Upper lobe of left lung (tissue), 6 donors: ENCODE data around the gene CRB3. TPM values are rescaled to one million over a fixed set of nuclear protein-coding genes. Genes with fewer than 3 reads are reported as not detected.
A peak's percentile ranks its signal among the peaks of the same experiment; 100 is the strongest.

Source experiments
- ATAC-seq, 2 donors: fragments of 200-7000 bp; cut with Tn5 transposase; one replicate each; pipeline ENCODE4 v1.9.1; 2022; ENCODE audit warnings: mild to moderate bottlenecking in 2 of 2, moderate library complexity in 2 of 2; ENCODE audit not compliant: low FRiP score in 2 of 2
- DNase-seq, 2 donors: peaks; one replicate each; pipeline ENCODE4 v3.0.0-alpha.2; 2019 to 2020
- H3K27ac ChIP-seq, 4 donors: fragments of 200-600 bp; sonication (generic); one replicate each; pipeline ENCODE4 v1.5.1; 2016 to 2019
- H3K27me3 ChIP-seq, 4 donors: fragments of 200-600 bp; sonication (generic); one replicate each; pipeline ENCODE4 v1.5.1; 2017 to 2019
- H3K36me3 ChIP-seq, 4 donors: fragments of 200-600 bp; sonication (generic); one replicate each; pipeline ENCODE4 v1.5.1; 2016 to 2019
- H3K4me1 ChIP-seq, 4 donors: fragments of 200-600 bp; sonication (generic); one replicate each; pipeline ENCODE4 v1.5.1; 2018 to 2019
- H3K4me3 ChIP-seq, 4 donors: fragments of 200-600 bp; sonication (generic); one replicate each; pipeline ENCODE4 v1.5.1; 2017 to 2019; ENCODE audit warnings: mild to moderate bottlenecking in 2 of 4, moderate library complexity in 1 of 4
- H3K9me3 ChIP-seq, 4 donors: fragments of 200-600 bp; sonication (generic); one replicate each; pipeline ENCODE4 v1.5.1; 2018 to 2019
- CTCF ChIP-seq, 6 experiments: fragments of 450-650 bp in 4 of 6; fragments of 200-600 bp in 2 of 6; sonication (generic) in 2 of 6; IDR thresholded peaks; one replicate each; pipeline ENCODE4 v1.5.1; 2016 to 2019; ENCODE audit warnings: antibody characterized with exemption in 6 of 6
- EP300 ChIP-seq, 4 donors: sonication (generic); formaldehyde crosslinking; IDR thresholded peaks; one replicate each; pipeline ENCODE4 v1.5.1; 2017; ENCODE audit warnings: antibody characterized with exemption in 4 of 4, control low read depth in 2 of 4
- POLR2A ChIP-seq, 4 donors: fragments of 450-650 bp; IDR thresholded peaks; one replicate each; pipeline ENCODE4 v1.5.1; 2016 to 2017; ENCODE audit warnings: antibody characterized with exemption in 4 of 4, mild to moderate bottlenecking in 2 of 4
- POLR2AphosphoS5 ChIP-seq, 2 donors: sonication (generic); formaldehyde crosslinking; IDR thresholded peaks; one replicate each; pipeline ENCODE4 v1.5.1; 2017; ENCODE audit warnings: antibody characterized with exemption in 2 of 2
- WGBS, 2 donors: methylation state at CpG; one replicate each; pipeline ENCODE4 v1.1.5; 2017 to 2018; 5-methylcytosine and 5-hydroxymethylcytosine counted together
- total RNA-seq, 6 donors: library from RNA; depleted of rRNA in 4 of 6; stranded (reverse); fragments of >200 nt in 4 of 6; gene quantifications; one replicate each; pipeline versions ENCODE4 v1.1.0 to v1.2.1, GENCODE V29; 2016 to 2021
- donor health status: DM: no; HTN: no; CAD: no; lungs with moderate emphysema.
- donor health status: DM: no; HTN: yes; CAD: no; lungs with severe emphysema.

The CRB3 gene
- total RNA-seq, 6 donors from 2014 or later: 51.1 to 120 (median 74.1) TPM

GRCh38 chr19:6466526-6467248, 2.6 kb downstream of the CRB3 start:
- Histone ChIP-seq H3K4me3 (no peak overlapping the region), H3K36me3 (peaks cover 0 to 16% (median 2%) of the 10 kb centered on the region in 4 donors), H3K9me3 (no peaks in the 10 kb centered on the region), H3K27ac (no peak overlapping the region), H3K27me3 (peaks cover 0 to 9% (median 4%) of the 10 kb centered on the region in 4 donors), H3K4me1 (peaks cover 0 to 8% (median 2%) of the 10 kb centered on the region in 4 donors)
- TF ChIP-seq EP300 (IDR thresholded peaks at IDR 0.05): no peak
- no peak for TF ChIP-seq POLR2AphosphoS5 (IDR thresholded peaks at IDR 0.05)
- TF ChIP-seq CTCF (IDR thresholded peaks at IDR 0.05): no peak
- TF ChIP-seq POLR2A (IDR thresholded peaks at IDR 0.05): no peak
- 83 to 90% methylated on average over 16 to 20 of the region's 21 CpGs for WGBS, 2 donors
- peak in 1 of 2 donors; percentile 66 for DNase-seq
- no peak for ATAC-seq

GRCh38 chr19:6467384-6467783, 3.3 kb downstream of the CRB3 start:
- TF ChIP-seq CTCF (IDR thresholded peaks at IDR 0.05): no peak
- TF ChIP-seq POLR2AphosphoS5 (IDR thresholded peaks at IDR 0.05): no peak
- peaks cover 0 to 16% (median 2%) of the 10 kb centered on the region in 4 donors for H3K36me3 ChIP-seq
- H3K9me3 ChIP-seq: no peaks in the 10 kb centered on the region
- 79 to 83% methylated on average over 6 to 8 of the region's 8 CpGs for WGBS, 2 donors
- peaks cover 0 to 8% (median 2%) of the 10 kb centered on the region in 4 donors for H3K4me1 ChIP-seq
- ATAC-seq (no peak), DNase-seq (no peak)
- no peak overlapping the region for H3K4me3 ChIP-seq
- H3K27ac ChIP-seq: no peak overlapping the region
- peaks cover 0 to 9% (median 4%) of the 10 kb centered on the region in 4 donors for H3K27me3 ChIP-seq

- no peaks in the 10 kb centered on the region for H3K27me3 ChIP-seq
- no peak for DNase-seq
- no peaks in the 10 kb centered on the region for H3K9me3 ChIP-seq
- TF ChIP-seq POLR2AphosphoS5 (IDR thresholded peaks at IDR 0.05) (no peak), POLR2A (IDR thresholded peaks at IDR 0.05) (no peak), EP300 (IDR thresholded peaks at IDR 0.05) (no peak), CTCF (IDR thresholded peaks at IDR 0.05) (no peak)
- WGBS, 2 donors: 71 to 72% methylated on average over 7 to 8 of the region's 8 CpGs
- H3K4me3 ChIP-seq: no peak overlapping the region
- H3K36me3 ChIP-seq: peaks cover 0 to 16% (median 2%) of the 10 kb centered on the region in 4 donors
- peaks cover 0 to 2% (median under 1%) of the 10 kb centered on the region in 4 donors for H3K4me1 ChIP-seq
- ATAC-seq: no peak
- no peak overlapping the region for H3K27ac ChIP-seq
These were observed 6.1 kb downstream of the CRB3 start for GRCh38 chr19:6470173-6470572.

GRCh38 chr19:6471076-6471475, 7.0 kb downstream of the CRB3 start:
- no peak for DNase-seq
- no peak overlapping the region for H3K4me3 ChIP-seq
- TF ChIP-seq CTCF (IDR thresholded peaks at IDR 0.05) (no peak), POLR2AphosphoS5 (IDR thresholded peaks at IDR 0.05) (no peak), POLR2A (IDR thresholded peaks at IDR 0.05) (no peak), EP300 (IDR thresholded peaks at IDR 0.05) (no peak)
- H3K4me1 ChIP-seq: peaks cover under 1 to 10% (median 5%) of the 10 kb centered on the region in 4 donors
- WGBS, 2 donors: 81 to 91% methylated on average over 10 to 14 of the region's 14 CpGs
- H3K27ac ChIP-seq: no peak overlapping the region
- no peak for ATAC-seq
- no peaks in the 10 kb centered on the region for H3K9me3 ChIP-seq
- peaks cover 0 to 16% (median 5%) of the 10 kb centered on the region in 4 donors for H3K36me3 ChIP-seq
- no peaks in the 10 kb centered on the region for H3K27me3 ChIP-seq

- H3K9me3 ChIP-seq: no peaks in the 10 kb centered on the region
- no peaks in the 10 kb centered on the region for H3K27me3 ChIP-seq
- 61 to 85% methylated on average over 3 to 4 of the region's 4 CpGs for WGBS, 2 donors
- peaks cover 0 to 7% (median 6%) of the 10 kb centered on the region in 4 donors for H3K36me3 ChIP-seq
- no peak for TF ChIP-seq POLR2AphosphoS5 (IDR thresholded peaks at IDR 0.05)
- TF ChIP-seq CTCF (IDR thresholded peaks at IDR 0.05): no peak
- no peak for TF ChIP-seq POLR2A (IDR thresholded peaks at IDR 0.05)
- TF ChIP-seq EP300 (IDR thresholded peaks at IDR 0.05): no peak
- no peak overlapping the region for H3K4me3 ChIP-seq
- ATAC-seq (no peak), DNase-seq (no peak)
- no peak overlapping the region for H3K27ac ChIP-seq
- H3K4me1 ChIP-seq: peaks cover 3 to 22% (median 12%) of the 10 kb centered on the region in 4 donors
These were observed 8.6 kb downstream of the CRB3 start for GRCh38 chr19:6472713-6473112.
